ENCODE results near the gene ZDHHC8. TPM values are rescaled to one million over a fixed set of nuclear protein-coding genes. Genes with fewer than 3 reads are reported as not detected.

The ZDHHC8 gene
- total and polyA plus RNA-seq, 7 experiments from 2014 or later, result 0.95 to 88.5 (median 65.9) TPM

GRCh38 chr22:20086101-20086599 lies 45.5 kb upstream of the ZDHHC8 start:
- intact Hi-C loops (cut with micrococcal nuclease), result no loop called here
- peaks cover 32 to 50% (median 42%) of the 10 kb centered on the region in 7 donors for H3K4me1 Mint-ChIP-seq
- no peak overlapping the region for H3K27ac ChIP-seq (ENCODE audit: low read depth, low read length)

GRCh38 chr22:20086763-20087162 lies 44.8 kb upstream of the ZDHHC8 start:
- Histone ChIP-seq H3K27ac (ENCODE audit: low read depth, low read length) (no peak overlapping the region), H3K9me3 (ENCODE audit: control insufficient read depth in 2 of 3, low read length in 3 of 3) (no peaks in the 10 kb centered on the region), H3K4me1 (ENCODE audit: control insufficient read depth in 2 of 2, insufficient read depth in 2 of 2, low read length in 2 of 2) (peaks cover 12 to 47% of the 10 kb centered on the region in 2 donors), H3K4me3 (ENCODE audit: low read length) (no peak overlapping the region), H3K27me3 (ENCODE audit: control insufficient read depth in 2 of 2, insufficient read depth in 2 of 2, low read length in 2 of 2) (no peaks in the 10 kb centered on the region), H3K36me3 (ENCODE audit: control insufficient read depth in 2 of 3, insufficient read depth in 3 of 3, low read length in 3 of 3) (peaks cover 16 to 64% (median 24%) of the 10 kb centered on the region in 3 experiments)
- ATAC-seq, result no peak
- Mint-ChIP-seq H3K4me1 (peaks cover 26 to 44% (median 36%) of the 10 kb centered on the region in 7 donors), H3K9me3 (peaks cover 0 to 1% (median 0%) of the 10 kb centered on the region in 11 donors), H3K4me3 (no peak overlapping the region), H3K36me3 (peaks cover 17 to 59% (median 30%) of the 10 kb centered on the region in 5 donors), H3K27me3 (no peaks in the 10 kb centered on the region), H3K27ac (peak overlapping the region in 1 of 9 donors; percentile 26)
- DNase-seq, result no peak
- CTCF ChIA-PET, result no interaction called here
- intact Hi-C loops (cut with micrococcal nuclease), result no loop called here
- POLR2A ChIA-PET, result no interaction called here

More at GRCh38 chr22:20086101-20086599, 45.5 kb upstream of the ZDHHC8 start:
- no peak overlapping the region for H3K4me3 ChIP-seq (ENCODE audit: low read length)
- peak overlapping the region in 1 of 10 donors; percentile 16 for H3K4me3 Mint-ChIP-seq
- peaks cover 0 to 1% (median 0%) of the 10 kb centered on the region in 11 donors for H3K9me3 Mint-ChIP-seq
- ChIA-PET CTCF (no interaction called here), POLR2A (no interaction called here)
- ATAC-seq (no peak), DNase-seq (no peak)
- no peaks in the 10 kb centered on the region for H3K9me3 ChIP-seq (ENCODE audit: control insufficient read depth in 2 of 3, low read length in 3 of 3)
- no peaks in the 10 kb centered on the region for H3K27me3 ChIP-seq (ENCODE audit: control insufficient read depth in 2 of 2, insufficient read depth in 2 of 2, low read length in 2 of 2)
- H3K4me1 ChIP-seq (ENCODE audit: control insufficient read depth in 2 of 2, insufficient read depth in 2 of 2, low read length in 2 of 2), result peaks cover 17 to 49% of the 10 kb centered on the region in 2 donors
- H3K36me3 Mint-ChIP-seq, result peaks cover 13 to 53% (median 27%) of the 10 kb centered on the region in 5 donors
- no peaks in the 10 kb centered on the region for H3K27me3 Mint-ChIP-seq
- peak overlapping the region in 2 of 9 donors; percentile 26 to 30 for H3K27ac Mint-ChIP-seq
- H3K36me3 ChIP-seq (ENCODE audit: control insufficient read depth in 2 of 3, insufficient read depth in 3 of 3, low read length in 3 of 3), result peaks cover 16 to 58% (median 18%) of the 10 kb centered on the region in 3 experiments

DNA sequence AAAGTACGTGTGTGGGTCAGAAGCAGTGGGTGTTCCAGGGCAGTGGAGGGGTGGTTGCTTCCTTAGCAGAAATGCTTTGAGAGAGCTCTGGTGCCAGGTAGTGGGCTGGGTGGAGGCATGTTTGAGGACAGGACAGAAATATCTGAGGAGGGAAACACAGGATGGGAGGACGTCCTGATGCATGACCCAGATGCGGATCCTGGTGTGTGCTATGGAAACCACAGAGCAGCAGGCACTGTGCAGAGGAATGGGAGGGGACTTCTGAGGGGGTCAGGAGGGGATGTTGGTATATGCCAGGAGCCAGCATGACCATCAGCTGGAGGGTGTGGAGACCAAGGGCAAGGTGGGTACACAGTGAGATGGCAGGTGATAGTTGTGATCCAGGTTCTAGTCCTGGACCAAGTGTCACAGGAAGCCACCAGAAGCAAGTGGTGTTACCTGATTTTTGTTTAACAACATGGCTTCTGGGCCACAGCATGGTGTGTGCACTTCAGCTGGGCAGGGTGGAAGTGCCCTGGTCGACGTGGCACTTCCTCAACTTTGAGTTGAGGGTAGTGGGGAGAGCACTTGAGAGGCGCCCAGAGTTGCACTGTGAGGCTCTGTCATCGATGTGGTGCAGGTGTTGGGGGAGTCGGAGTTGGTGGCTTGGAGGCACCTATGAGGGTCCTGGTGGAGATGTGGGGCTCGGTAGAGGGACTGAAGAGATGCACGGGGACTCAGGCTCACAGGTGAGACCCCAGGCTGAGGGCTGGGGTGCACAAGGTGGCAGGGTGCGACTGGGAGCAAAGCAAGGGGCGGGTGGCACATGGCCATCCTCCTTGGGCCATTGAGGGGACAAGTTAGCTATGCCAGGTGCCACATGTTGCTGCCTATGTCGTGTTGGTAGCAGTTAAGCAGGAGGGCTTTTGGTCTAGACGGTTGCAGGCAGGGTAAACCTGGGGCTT lies 44.0 kb upstream of the ZDHHC8 start:
- no peaks in the 10 kb centered on the region for H3K27me3 ChIP-seq (ENCODE audit: control insufficient read depth in 2 of 2, insufficient read depth in 2 of 2, low read length in 2 of 2)
- no peaks in the 10 kb centered on the region for H3K9me3 ChIP-seq (ENCODE audit: control insufficient read depth in 2 of 3, low read length in 3 of 3)
- DNase-seq (no peak), ATAC-seq (peak; percentile 47)
- Mint-ChIP-seq H3K27ac (peak overlapping the region in 1 of 9 donors; percentile 70), H3K4me1 (peaks cover 22 to 40% (median 31%) of the 10 kb centered on the region in 7 donors), H3K4me3 (no peak overlapping the region), H3K36me3 (peaks cover 16 to 67% (median 30%) of the 10 kb centered on the region in 5 donors), H3K9me3 (peaks cover 0 to 1% (median 0%) of the 10 kb centered on the region in 11 donors), H3K27me3 (no peaks in the 10 kb centered on the region)
- ChIA-PET CTCF (interaction anchor here (0.7 kb wide), 1 partner anchor 1866 kb away, joined by 3 read pairs; no protein-coding TSS in a partner anchor), POLR2A (no interaction called here)
- H3K4me3 ChIP-seq (ENCODE audit: low read length), result no peak overlapping the region
- no peak overlapping the region for H3K27ac ChIP-seq (ENCODE audit: low read depth, low read length)
- intact Hi-C loops (cut with micrococcal nuclease), result no loop called here
- peaks cover 12 to 53% of the 10 kb centered on the region in 2 donors for H3K4me1 ChIP-seq (ENCODE audit: control insufficient read depth in 2 of 2, insufficient read depth in 2 of 2, low read length in 2 of 2)
- H3K36me3 ChIP-seq (ENCODE audit: control insufficient read depth in 2 of 3, insufficient read depth in 3 of 3, low read length in 3 of 3), result peaks cover 16 to 72% (median 26%) of the 10 kb centered on the region in 3 experiments

GRCh38 chr22:20088263-20088648 lies 43.3 kb upstream of the ZDHHC8 start:
- Mint-ChIP-seq H3K36me3 (peaks cover 16 to 70% (median 30%) of the 10 kb centered on the region in 5 donors), H3K27ac (no peak overlapping the region), H3K4me1 (peaks cover 15 to 34% (median 25%) of the 10 kb centered on the region in 7 donors), H3K27me3 (no peaks in the 10 kb centered on the region), H3K4me3 (no peak overlapping the region), H3K9me3 (peaks cover 0 to 1% (median 0%) of the 10 kb centered on the region in 11 donors)
- peaks cover 16 to 78% (median 26%) of the 10 kb centered on the region in 3 experiments for H3K36me3 ChIP-seq (ENCODE audit: control insufficient read depth in 2 of 3, insufficient read depth in 3 of 3, low read length in 3 of 3)
- POLR2A ChIA-PET, result no interaction called here
- CTCF ChIA-PET, result interaction anchor here (0.7 to 0.9 kb wide), 2 partner anchors 9 to 1866 kb away, joined by 3 read pairs; no protein-coding TSS in a partner anchor
- H3K9me3 ChIP-seq (ENCODE audit: control insufficient read depth in 2 of 3, low read length in 3 of 3), result no peaks in the 10 kb centered on the region
- ATAC-seq (no peak), DNase-seq (no peak)
- peaks cover 5 to 60% of the 10 kb centered on the region in 2 donors for H3K4me1 ChIP-seq (ENCODE audit: control insufficient read depth in 2 of 2, insufficient read depth in 2 of 2, low read length in 2 of 2)
- no peaks in the 10 kb centered on the region for H3K27me3 ChIP-seq (ENCODE audit: control insufficient read depth in 2 of 2, insufficient read depth in 2 of 2, low read length in 2 of 2)
- intact Hi-C loops (cut with micrococcal nuclease), result no loop called here
- no peak overlapping the region for H3K27ac ChIP-seq (ENCODE audit: low read depth, low read length)
- H3K4me3 ChIP-seq (ENCODE audit: low read length), result no peak overlapping the region

DNA sequence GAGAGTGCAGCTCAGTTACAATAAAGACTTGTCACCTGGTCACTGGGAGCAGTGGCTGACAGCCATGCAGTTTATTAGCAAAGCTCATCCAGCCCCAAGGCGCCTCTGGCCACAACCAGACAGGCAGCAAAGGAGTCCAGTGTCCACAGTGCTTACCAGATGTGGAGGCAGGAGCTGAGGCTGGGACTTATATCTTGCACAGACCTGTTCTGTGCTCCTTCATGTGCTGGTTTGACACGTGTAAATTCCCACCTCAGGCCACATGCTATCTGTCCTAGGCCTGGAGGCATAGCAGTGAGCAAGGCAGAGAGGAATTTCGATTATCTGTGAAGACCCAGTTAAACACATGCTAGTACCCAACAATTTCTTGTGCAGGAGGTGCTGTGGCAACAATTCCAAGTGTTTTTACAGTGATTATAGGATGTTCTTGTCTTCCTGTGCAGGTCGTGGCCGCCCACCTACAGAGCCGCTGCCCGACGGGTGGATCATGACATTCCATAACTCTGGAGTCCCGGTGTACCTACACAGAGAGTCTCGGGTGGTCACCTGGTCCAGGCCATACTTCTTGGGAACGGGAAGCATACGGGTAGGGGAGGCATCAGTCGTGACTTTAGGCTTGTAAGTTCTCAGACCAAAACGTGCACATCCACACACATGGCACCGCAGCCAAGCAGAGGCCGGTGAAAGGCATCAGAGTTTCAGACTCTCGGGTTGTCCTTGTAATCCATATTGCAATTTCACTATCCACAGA lies 42.2 kb upstream of the ZDHHC8 start:
- Histone ChIP-seq H3K27me3 (ENCODE audit: control insufficient read depth in 2 of 2, insufficient read depth in 2 of 2, low read length in 2 of 2) (no peaks in the 10 kb centered on the region), H3K27ac (ENCODE audit: low read depth, low read length) (no peak overlapping the region), H3K36me3 (ENCODE audit: control insufficient read depth in 2 of 3, insufficient read depth in 3 of 3, low read length in 3 of 3) (peaks cover 16 to 90% (median 29%) of the 10 kb centered on the region in 3 experiments), H3K4me3 (ENCODE audit: low read length) (no peak overlapping the region), H3K9me3 (ENCODE audit: control insufficient read depth in 2 of 3, low read length in 3 of 3) (no peaks in the 10 kb centered on the region), H3K4me1 (ENCODE audit: control insufficient read depth in 2 of 2, insufficient read depth in 2 of 2, low read length in 2 of 2) (peaks cover 0 to 65% of the 10 kb centered on the region in 2 donors)
- no peak for ATAC-seq
- Mint-ChIP-seq H3K4me3 (no peak overlapping the region), H3K36me3 (peaks cover 16 to 78% (median 36%) of the 10 kb centered on the region in 5 donors), H3K27me3 (no peaks in the 10 kb centered on the region), H3K9me3 (peaks cover 0 to 1% (median 0%) of the 10 kb centered on the region in 11 donors), H3K4me1 (peaks cover 4 to 31% (median 13%) of the 10 kb centered on the region in 7 donors), H3K27ac (peak overlapping the region in 3 of 9 donors; percentile 3 to 51 (median 29))
- ChIA-PET POLR2A (no interaction called here), CTCF (interaction anchor here (0.9 kb wide), 1 partner anchor 10 kb away, joined by 3 read pairs; no protein-coding TSS in a partner anchor)
- intact Hi-C loops (cut with micrococcal nuclease), result no loop called here
- DNase-seq, result no peak
